HEK293T (cell line): ENCODE results near the gene C3orf22.

Experiments
- CTCF ChIA-PET: fragments of 350-600 bp; formaldehyde crosslinking; extraction: SDS; loops from one replicate; lab custom pipeline; 2021; ENCODE audit warnings: antibody characterized with exemption, inconsistent platforms; lab: Yijun Ruan, JAX
- POLR2A ChIA-PET: fragments of 350-600 bp; formaldehyde crosslinking; extraction: SDS; loops from one replicate; lab custom pipeline; 2020; ENCODE audit warnings: antibody characterized with exemption, inconsistent platforms; lab: Yijun Ruan, JAX
- DNase-seq: peaks from one replicate; pipeline ENCODE4 v3.0.0; 2012; ENCODE audit warnings: mixed read lengths; ENCODE audit errors: extremely low spot score
- ARNT ChIP-seq: fragments of 450-650 bp; IDR thresholded peaks from 2 replicates; pipeline ENCODE4 v1.6.1; 2017; ENCODE audit warnings: mild to moderate bottlenecking
- BHLHE40 ChIP-seq: fragments of 450-650 bp; IDR thresholded peaks from 2 replicates; pipeline ENCODE4 v1.6.1; 2016; ENCODE audit warnings: mild to moderate bottlenecking, moderate library complexity, borderline replicate concordance
- CTBP1 ChIP-seq: fragments of 450-650 bp; IDR thresholded peaks from 2 replicates; pipeline ENCODE4 v1.6.1; 2016; ENCODE audit warnings: borderline replicate concordance
- ELF4 ChIP-seq: fragments of 450-650 bp; IDR thresholded peaks from 2 replicates; pipeline ENCODE4 v1.6.1; 2017; ENCODE audit warnings: antibody characterized with exemption
- FOXA1 ChIP-seq: fragments of 450-650 bp; IDR thresholded peaks from 2 replicates; pipeline ENCODE4 v1.6.1; 2016; ENCODE audit warnings: mild to moderate bottlenecking
- FOXK2 ChIP-seq: fragments of 450-650 bp; IDR thresholded peaks from 2 replicates; pipeline ENCODE4 v1.6.1; 2016; ENCODE audit warnings: mild to moderate bottlenecking
- FOXM1 ChIP-seq: fragments of 450-650 bp; IDR thresholded peaks from 2 replicates; pipeline ENCODE4 v1.6.1; 2017; ENCODE audit warnings: mild to moderate bottlenecking, borderline replicate concordance
- HDGF ChIP-seq: fragments of 450-650 bp; IDR thresholded peaks from 2 replicates; pipeline ENCODE4 v1.6.1; 2017; ENCODE audit warnings: antibody characterized with exemption, borderline replicate concordance
- L3MBTL2 ChIP-seq: fragments of 450-650 bp; conservative IDR thresholded peaks from 2 replicates; pipeline ENCODE4 v1.6.1; 2016; ENCODE audit warnings: mild to moderate bottlenecking
- LEF1 ChIP-seq: fragments of 450-650 bp; IDR thresholded peaks from 2 replicates; pipeline ENCODE4 v1.6.1; 2017; ENCODE audit warnings: mild to moderate bottlenecking, borderline replicate concordance
- NFRKB ChIP-seq: fragments of 450-650 bp; IDR thresholded peaks from 2 replicates; pipeline ENCODE4 v1.6.1; 2016; ENCODE audit warnings: mild to moderate bottlenecking, moderate library complexity
- SP1 ChIP-seq: fragments of 450-650 bp; IDR thresholded peaks from 2 replicates; pipeline ENCODE4 v1.6.1; 2017
- SUZ12 ChIP-seq: fragments of 450-650 bp; IDR thresholded peaks from 2 replicates; pipeline ENCODE4 v1.6.1; 2016; ENCODE audit warnings: mild to moderate bottlenecking
- TARDBP ChIP-seq: fragments of 450-650 bp; IDR thresholded peaks from 2 replicates; pipeline ENCODE4 v1.6.1; 2016
- ZNF384 ChIP-seq: fragments of 450-650 bp; IDR thresholded peaks from 2 replicates; pipeline ENCODE4 v1.6.1; 2016
- TF ChIP-seq, protein P1 (sequence below): fragments of 450-650 bp; IDR thresholded peaks from 2 replicates; pipeline ENCODE4 v1.6.1; 2016

The C3orf22 gene

DNA sequence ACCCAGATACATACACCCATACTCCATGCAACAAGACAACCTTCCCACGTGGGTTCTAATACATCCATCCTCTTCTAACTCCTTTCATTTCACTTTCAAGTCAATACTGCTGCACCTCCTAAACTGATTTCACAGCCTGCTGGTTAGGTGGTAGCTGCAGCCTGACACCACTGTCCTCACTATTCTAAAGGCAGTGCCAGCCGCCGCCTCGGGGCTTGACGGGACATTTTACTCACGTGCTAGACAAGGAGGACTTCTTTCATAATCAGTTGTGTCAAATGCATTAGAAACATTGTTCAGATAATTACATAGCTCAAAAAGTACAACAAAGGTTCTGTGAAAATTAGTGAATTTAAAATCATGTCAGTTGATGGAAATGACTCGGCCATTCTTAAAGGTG lies 47.4 kb downstream of the C3orf22 start:
- ChIA-PET CTCF (interaction anchor here (2.1 kb wide), 1 partner anchor 12 kb away, joined by 6 read pairs; the partner anchor contains the start of gene CHST13), POLR2A (no interaction called here)
- no peak for TF ChIP-seq NFRKB
- TF ChIP-seq SUZ12, result no peak
- TF ChIP-seq SP1, result no peak
- TF ChIP-seq, protein P1, sequence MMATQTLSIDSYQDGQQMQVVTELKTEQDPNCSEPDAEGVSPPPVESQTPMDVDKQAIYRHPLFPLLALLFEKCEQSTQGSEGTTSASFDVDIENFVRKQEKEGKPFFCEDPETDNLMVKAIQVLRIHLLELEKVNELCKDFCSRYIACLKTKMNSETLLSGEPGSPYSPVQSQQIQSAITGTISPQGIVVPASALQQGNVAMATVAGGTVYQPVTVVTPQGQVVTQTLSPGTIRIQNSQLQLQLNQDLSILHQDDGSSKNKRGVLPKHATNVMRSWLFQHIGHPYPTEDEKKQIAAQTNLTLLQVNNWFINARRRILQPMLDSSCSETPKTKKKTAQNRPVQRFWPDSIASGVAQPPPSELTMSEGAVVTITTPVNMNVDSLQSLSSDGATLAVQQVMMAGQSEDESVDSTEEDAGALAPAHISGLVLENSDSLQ, result no peak
- TF ChIP-seq HDGF, result no peak
- no peak for TF ChIP-seq FOXK2
- no peak for TF ChIP-seq ZNF384
- no peak for TF ChIP-seq L3MBTL2
- TF ChIP-seq FOXM1, result no peak
- no peak for TF ChIP-seq ARNT
- TF ChIP-seq BHLHE40, result no peak
- TF ChIP-seq ELF4, result no peak
- TF ChIP-seq CTBP1, result no peak
- no peak for TF ChIP-seq LEF1
- no peak for TF ChIP-seq FOXA1
- TF ChIP-seq TARDBP, result no peak
- no peak for DNase-seq

DNA sequence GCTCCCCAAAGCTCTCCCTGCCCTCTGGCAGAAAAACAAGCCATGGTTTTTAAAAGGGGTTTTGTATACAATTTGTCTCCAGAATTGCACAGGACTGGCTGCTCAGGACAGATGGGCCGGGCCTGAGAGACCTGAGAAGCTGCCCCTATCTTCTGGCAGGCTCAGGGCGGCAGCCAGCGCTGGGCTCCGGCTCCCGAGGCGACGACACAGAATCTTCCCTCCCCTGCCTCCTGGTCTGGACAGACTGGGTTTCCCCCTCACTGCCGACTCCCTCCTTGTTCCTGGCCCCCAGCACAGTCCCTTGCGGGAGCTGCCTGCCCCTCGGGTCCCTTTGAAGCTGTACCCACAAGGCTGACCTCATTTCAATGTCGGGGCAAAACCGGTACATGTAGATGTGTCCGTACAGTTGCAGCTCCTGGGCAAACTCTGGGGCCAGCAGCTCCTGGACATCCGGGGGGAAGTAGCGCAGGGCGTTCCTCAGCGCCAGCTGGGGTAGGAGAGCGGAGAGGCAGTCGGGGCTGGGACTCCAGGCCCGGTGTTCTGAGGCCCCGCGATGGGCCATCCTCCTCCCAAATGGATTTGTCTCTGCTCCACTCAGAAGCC lies 48.3 kb downstream of the C3orf22 start:
- no peak for TF ChIP-seq FOXK2
- no peak for TF ChIP-seq FOXM1
- no peak for TF ChIP-seq HDGF
- no peak for TF ChIP-seq TARDBP
- TF ChIP-seq, protein P1, result no peak
- no peak for TF ChIP-seq BHLHE40
- ChIA-PET POLR2A (no interaction called here), CTCF (interaction anchor here (2.1 kb wide), 1 partner anchor 13 kb away, joined by 6 read pairs; the partner anchor contains the start of gene CHST13)
- no peak for DNase-seq

DNA sequence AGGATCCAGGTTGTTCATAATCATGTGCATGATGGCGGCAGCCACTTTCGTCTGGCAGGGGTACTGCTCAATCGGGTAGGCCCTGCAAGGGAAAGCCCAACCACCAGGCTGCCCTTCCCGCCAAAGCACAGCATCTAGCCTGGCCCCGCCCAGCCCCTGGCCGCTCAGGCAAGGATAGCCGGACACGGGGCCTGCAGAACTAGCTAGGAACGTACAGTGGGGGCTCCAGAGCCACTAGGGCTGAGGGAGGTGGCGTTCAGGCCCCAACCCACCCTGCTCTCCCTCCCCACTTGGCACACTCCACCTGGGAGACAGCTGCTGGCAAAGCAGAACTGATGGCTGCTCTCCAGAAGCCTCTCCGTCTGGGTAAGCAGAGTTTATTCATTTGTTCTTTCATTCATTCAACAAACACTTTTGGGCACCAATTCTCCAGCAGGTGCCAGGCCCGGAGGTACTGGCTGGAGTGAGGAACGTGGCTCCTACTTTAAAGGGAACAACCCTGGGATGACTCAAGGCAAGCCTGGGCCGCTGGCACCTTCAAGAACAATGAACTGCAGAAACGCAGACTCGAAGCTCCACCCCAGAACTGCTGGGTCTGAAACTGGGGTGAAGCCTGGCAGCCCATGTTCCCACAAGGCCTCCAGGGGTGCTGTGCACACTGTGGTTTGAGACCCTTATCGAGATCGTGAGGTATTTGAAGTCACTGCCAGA lies 49.0 kb downstream of the C3orf22 start:
- no peak for DNase-seq
- CTCF ChIA-PET, result interaction anchor here (2.1 kb wide), 1 partner anchor 13 kb away, joined by 6 read pairs; the partner anchor contains the start of gene CHST13
- TF ChIP-seq BHLHE40 (no peak), TARDBP (no peak), FOXK2 (no peak), CTBP1 (no peak), ELF4 (no peak), L3MBTL2 (no peak)
- TF ChIP-seq, protein P1, result no peak
- POLR2A ChIA-PET, result no interaction called here

DNA sequence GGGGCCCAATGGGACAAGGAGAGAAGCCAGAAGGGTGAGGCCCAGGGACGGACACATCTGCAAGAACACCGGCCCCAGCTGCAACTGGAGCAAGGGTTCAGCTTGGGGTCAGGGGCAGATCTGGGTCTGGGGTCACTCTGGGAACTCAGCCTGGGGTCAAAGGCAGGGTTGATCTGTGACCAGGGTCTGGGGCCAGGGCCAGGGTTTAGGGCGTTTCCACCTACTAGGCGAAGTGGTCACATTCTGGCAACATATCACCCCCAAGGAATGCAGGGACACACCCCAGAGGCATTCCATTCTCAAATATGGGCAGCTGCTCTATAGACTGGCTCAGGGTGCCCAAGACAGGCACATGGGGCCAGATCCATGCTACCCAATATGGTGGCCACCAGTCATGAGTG lies 50.2 kb downstream of the C3orf22 start:
- ChIA-PET POLR2A (no interaction called here), CTCF (no interaction called here)
- TF ChIP-seq, protein P1, result no peak
- TF ChIP-seq BHLHE40, result no peak
- no peak for TF ChIP-seq L3MBTL2
- no peak for TF ChIP-seq SUZ12
- no peak for TF ChIP-seq LEF1
- no peak for TF ChIP-seq SP1
- TF ChIP-seq FOXM1, result no peak
- TF ChIP-seq FOXA1, result no peak
- DNase-seq, result no peak

DNA sequence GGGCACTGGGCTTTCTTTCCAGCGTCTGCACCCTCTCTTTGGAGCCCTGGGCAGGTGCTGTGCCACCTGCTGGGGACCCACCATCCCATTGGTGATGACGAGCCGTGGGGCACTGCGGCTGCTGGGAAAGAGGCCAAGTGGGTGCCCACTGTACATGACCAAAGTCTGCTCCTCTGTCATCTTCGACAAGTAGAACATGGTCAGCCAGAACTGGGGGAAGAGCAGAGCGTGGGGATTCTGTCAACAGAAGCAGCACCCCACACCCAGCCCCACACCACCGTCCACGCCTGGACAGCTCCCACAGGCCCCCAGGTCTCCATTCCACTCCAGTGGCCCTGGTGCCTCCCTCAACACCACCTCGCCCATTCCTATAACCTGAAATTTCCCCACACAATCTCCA lies 50.8 kb downstream of the C3orf22 start:
- DNase-seq, result no peak
- TF ChIP-seq CTBP1 (no peak), SP1 (no peak), SUZ12 (no peak), TARDBP (no peak), LEF1 (no peak), ZNF384 (no peak), BHLHE40 (no peak)
- TF ChIP-seq, protein P1, result no peak
- ChIA-PET CTCF (no interaction called here), POLR2A (no interaction called here)
